SKM-1 (cell line): ENCODE measurements around the gene EPN1.

Experiments used
- DNase-seq: peaks from one replicate; lab custom pipeline; 2025; ENCODE audit not compliant: unreplicated experiment; lab: John Stamatoyannopoulos, UW

EPN1 gene

GRCh38 chr19:55691561-55692481, 16.8 kb downstream of the EPN1 start:
- no peak for DNase-seq

GRCh38 chr19:55692681-55693081, 17.7 kb downstream of the EPN1 start:
- DNase-seq, result no peak

GRCh38 chr19:55693336-55693974, 18.4 kb downstream of the EPN1 start:
- no peak for DNase-seq

- DNase-seq, result no peak
Measured at GRCh38 chr19:55694241-55694655, 19.2 kb downstream of the EPN1 start.

GRCh38 chr19:55694656-55695491, 19.8 kb downstream of the EPN1 start:
- no peak for DNase-seq

- DNase-seq, result no peak
Measured at GRCh38 chr19:55695511-55696290, 20.7 kb downstream of the EPN1 start.

- no peak for DNase-seq
Measured at GRCh38 chr19:55696301-55697068, 21.5 kb downstream of the EPN1 start.

- DNase-seq, result no peak
Measured at GRCh38 chr19:55697069-55697440, 22.0 kb downstream of the EPN1 start.

GRCh38 chr19:55697698-55698097, 22.7 kb downstream of the EPN1 start:
- no peak for DNase-seq

- DNase-seq, result no peak
Measured at GRCh38 chr19:55698256-55698655, 23.2 kb downstream of the EPN1 start.

- DNase-seq, result no peak
Measured at GRCh38 chr19:55699221-55699620, 24.2 kb downstream of the EPN1 start.

- DNase-seq, result no peak
Measured at GRCh38 chr19:55700813-55701212, 25.8 kb downstream of the EPN1 start.

GRCh38 chr19:55702131-55702627, 27.2 kb downstream of the EPN1 start:
- DNase-seq, result no peak

- no peak for DNase-seq
Measured at GRCh38 chr19:55703790-55704215, 28.8 kb downstream of the EPN1 start.

GRCh38 chr19:55704494-55705245, 29.6 kb downstream of the EPN1 start:
- DNase-seq, result no peak

- no peak for DNase-seq
Measured at GRCh38 chr19:55705972-55706371, 30.9 kb downstream of the EPN1 start.

GRCh38 chr19:55711719-55712118, 36.7 kb downstream of the EPN1 start:
- DNase-seq, result no peak

- DNase-seq, result no peak
Measured at GRCh38 chr19:55712804-55713631, 38.0 kb downstream of the EPN1 start.
